WERI-Rb-1 (cell line): ENCODE measurements around the gene PPP1R13B.
A peak's percentile ranks its signal among the peaks of the same experiment; 100 is the strongest.
"Not testable (repeated sequence)": the region's sequence is repeated elsewhere in the genome, so short reads cannot be mapped to it uniquely, and the experiment has no call there.

ENCODE experiments used
- DNase-seq: peaks from one replicate; pipeline ENCODE4 v3.0.0-alpha.2; 2020
- H3K27ac ChIP-seq: fragments of 250-450 bp; sonication (Bioruptor Pico); 2 replicates; pipeline ENCODE4 v1.5.1; 2020; ENCODE audit warnings: mild to moderate bottlenecking, moderate library complexity
- H3K27me3 ChIP-seq: fragments of 250-450 bp; sonication (Bioruptor Pico); 2 replicates; pipeline ENCODE4 v1.5.1; 2021; ENCODE audit warnings: mild to moderate bottlenecking, low read depth, moderate library complexity; ENCODE audit not compliant: insufficient read depth, severe bottlenecking
- H3K36me3 ChIP-seq: fragments of 250-450 bp; sonication (Bioruptor Pico); 2 replicates; pipeline ENCODE4 v1.5.1; 2020; ENCODE audit warnings: mild to moderate bottlenecking, moderate library complexity
- H3K4me3 ChIP-seq: 2 replicates; pipeline ENCODE4 v1.5.1; 2011; ENCODE audit warnings: low read depth, mild to moderate bottlenecking, control low read depth, low read length
- H3K9me3 ChIP-seq: fragments of 250-450 bp; sonication (Bioruptor Pico); 2 replicates; pipeline ENCODE4 v1.5.1; 2021; ENCODE audit warnings: mild to moderate bottlenecking, moderate library complexity; ENCODE audit not compliant: severe bottlenecking
- CTCF ChIP-seq: IDR thresholded peaks from 2 replicates; pipeline ENCODE4 v1.5.1; 2011; ENCODE audit warnings: low read depth, mild to moderate bottlenecking, control low read depth, inconsistent platforms, low read length

PPP1R13B gene

GRCh38 chr14:103805708-103806107 is 41.7 kb downstream of the PPP1R13B start:
- Histone ChIP-seq H3K36me3 (no peaks in the 10 kb centered on the region), H3K27ac (no peak overlapping the region), H3K27me3 (no peaks in the 10 kb centered on the region), H3K9me3 (no peaks in the 10 kb centered on the region), H3K4me3 (no peak overlapping the region)
- no peak for TF ChIP-seq CTCF
- no peak for DNase-seq

GRCh38 chr14:103803661-103804060 is 43.7 kb downstream of the PPP1R13B start:
- H3K27ac ChIP-seq, result no peak overlapping the region
- H3K9me3 ChIP-seq, result no peaks in the 10 kb centered on the region
- no peak for TF ChIP-seq CTCF
- no peaks in the 10 kb centered on the region for H3K36me3 ChIP-seq
- no peak overlapping the region for H3K4me3 ChIP-seq
- no peaks in the 10 kb centered on the region for H3K27me3 ChIP-seq
- no peak for DNase-seq

- DNase-seq, result no peak
- H3K27ac ChIP-seq, result no peak overlapping the region
These were observed 45.0 kb downstream of the PPP1R13B start for GRCh38 chr14:103802356-103802755.

GRCh38 chr14:103801459-103801858 is 45.9 kb downstream of the PPP1R13B start:
- Histone ChIP-seq H3K27me3 (no peaks in the 10 kb centered on the region), H3K4me3 (no peak overlapping the region), H3K27ac (no peak overlapping the region), H3K36me3 (peaks cover 1% of the 10 kb centered on the region; the same call in 1 of the 2 replicates), H3K9me3 (no peaks in the 10 kb centered on the region)
- DNase-seq, result no peak
- TF ChIP-seq CTCF, result no peak

More at GRCh38 chr14:103802356-103802755, 45.0 kb downstream of the PPP1R13B start:
- Histone ChIP-seq H3K4me3 (no peak overlapping the region), H3K36me3 (no peaks in the 10 kb centered on the region), H3K27me3 (no peaks in the 10 kb centered on the region), H3K9me3 (no peaks in the 10 kb centered on the region)
- TF ChIP-seq CTCF, result no peak

- not testable (repeated sequence) for H3K9me3 ChIP-seq, H3K4me3 ChIP-seq, H3K27me3 ChIP-seq
- H3K36me3 ChIP-seq, result peaks cover 18% of the 10 kb centered on the region
- peak overlapping the region; percentile 42 for H3K27ac ChIP-seq
- peak; percentile 57 for DNase-seq
- TF ChIP-seq CTCF, result peak; percentile 31; the same call in 1 of the 2 replicates
These were observed 54.2 kb downstream of the PPP1R13B start for GRCh38 chr14:103793192-103793591.

- no peak for DNase-seq
- no peaks in the 10 kb centered on the region for H3K9me3 ChIP-seq
- no peak overlapping the region for H3K27ac ChIP-seq
- H3K4me3 ChIP-seq, result no peak overlapping the region
- no peaks in the 10 kb centered on the region for H3K27me3 ChIP-seq
- TF ChIP-seq CTCF, result no peak
- peaks cover 14% of the 10 kb centered on the region; the same call in 1 of the 2 replicates for H3K36me3 ChIP-seq
These were observed 59.3 kb downstream of the PPP1R13B start for GRCh38 chr14:103788086-103788485.
